Nephron (organoid): ENCODE data around the gene CHAC2.
"Not testable (repeated sequence)": the region's sequence is repeated elsewhere in the genome, so short reads cannot be mapped to it uniquely, and the experiment has no call there.

Experiments
- H3K27ac Mint-ChIP-seq, 3 experiments: 2 replicates each; pipeline ENCODE4 v1.8.0; 2020; ENCODE audit warnings: mixed read lengths in 3 of 3, mild to moderate bottlenecking in 2 of 3, moderate library complexity in 1 of 3
- H3K27me3 Mint-ChIP-seq: 2 replicates; pipeline ENCODE4 v1.8.0; 2021; ENCODE audit warnings: low read depth, mild to moderate bottlenecking, moderate library complexity, mixed read lengths
- H3K36me3 Mint-ChIP-seq: 2 replicates; pipeline ENCODE4 v1.8.0; 2020; ENCODE audit warnings: low read depth, mixed read lengths
- H3K4me1 Mint-ChIP-seq: 2 replicates; pipeline ENCODE4 v1.8.0; 2020; ENCODE audit warnings: mixed read lengths
- H3K4me3 Mint-ChIP-seq, 3 experiments: 2 replicates each; pipeline ENCODE4 v1.8.0; 2020; ENCODE audit warnings: mild to moderate bottlenecking in 3 of 3, mixed read lengths in 3 of 3, moderate library complexity in 2 of 3
- H3K9me3 Mint-ChIP-seq: 2 replicates; pipeline ENCODE4 v1.8.0; 2020; ENCODE audit warnings: mixed read lengths
- TF ChIP-seq, protein P1 (sequence below), 3 experiments: fragments of 200-600 bp; sonication (generic); IDR thresholded peaks; one replicate each; pipeline ENCODE4 v1.5.0; 2021; ENCODE audit warnings: antibody characterized with exemption in 3 of 3; ENCODE audit not compliant: unreplicated experiment in 3 of 3

CHAC2 gene

DNA sequence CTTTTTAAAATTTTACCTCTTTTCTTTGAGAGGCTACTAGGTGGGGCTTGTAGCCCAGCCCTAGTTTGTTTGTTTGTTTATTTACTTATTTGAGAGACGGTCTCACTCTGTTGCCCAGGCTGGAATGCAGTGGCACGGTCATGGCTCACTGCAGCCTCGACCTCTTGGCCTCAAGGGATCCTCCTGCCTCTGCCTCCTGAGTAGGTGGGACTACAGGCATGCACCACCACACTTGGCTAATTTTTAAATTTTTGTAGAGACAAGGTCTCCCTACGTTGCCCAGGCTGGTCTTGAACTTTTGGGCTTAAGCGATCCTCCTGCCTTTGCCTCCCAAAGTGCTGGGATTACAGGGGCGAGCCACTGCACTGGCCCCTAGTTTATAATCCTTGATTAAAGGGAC is 54.2 kb downstream of the CHAC2 start:
- Mint-ChIP-seq H3K9me3 (no peaks in the 10 kb centered on the region), H3K27me3 (no peaks in the 10 kb centered on the region), H3K27ac (no peak overlapping the region), H3K4me1 (peaks cover under 1% of the 10 kb centered on the region), H3K36me3 (peaks cover 19% of the 10 kb centered on the region), H3K4me3 (no peak overlapping the region)
- TF ChIP-seq, protein P1, sequence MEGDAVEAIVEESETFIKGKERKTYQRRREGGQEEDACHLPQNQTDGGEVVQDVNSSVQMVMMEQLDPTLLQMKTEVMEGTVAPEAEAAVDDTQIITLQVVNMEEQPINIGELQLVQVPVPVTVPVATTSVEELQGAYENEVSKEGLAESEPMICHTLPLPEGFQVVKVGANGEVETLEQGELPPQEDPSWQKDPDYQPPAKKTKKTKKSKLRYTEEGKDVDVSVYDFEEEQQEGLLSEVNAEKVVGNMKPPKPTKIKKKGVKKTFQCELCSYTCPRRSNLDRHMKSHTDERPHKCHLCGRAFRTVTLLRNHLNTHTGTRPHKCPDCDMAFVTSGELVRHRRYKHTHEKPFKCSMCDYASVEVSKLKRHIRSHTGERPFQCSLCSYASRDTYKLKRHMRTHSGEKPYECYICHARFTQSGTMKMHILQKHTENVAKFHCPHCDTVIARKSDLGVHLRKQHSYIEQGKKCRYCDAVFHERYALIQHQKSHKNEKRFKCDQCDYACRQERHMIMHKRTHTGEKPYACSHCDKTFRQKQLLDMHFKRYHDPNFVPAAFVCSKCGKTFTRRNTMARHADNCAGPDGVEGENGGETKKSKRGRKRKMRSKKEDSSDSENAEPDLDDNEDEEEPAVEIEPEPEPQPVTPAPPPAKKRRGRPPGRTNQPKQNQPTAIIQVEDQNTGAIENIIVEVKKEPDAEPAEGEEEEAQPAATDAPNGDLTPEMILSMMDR (IDR thresholded peaks at IDR 0.05; ENCODE audit: unreplicated experiment in 3 of 3): no peak

DNA sequence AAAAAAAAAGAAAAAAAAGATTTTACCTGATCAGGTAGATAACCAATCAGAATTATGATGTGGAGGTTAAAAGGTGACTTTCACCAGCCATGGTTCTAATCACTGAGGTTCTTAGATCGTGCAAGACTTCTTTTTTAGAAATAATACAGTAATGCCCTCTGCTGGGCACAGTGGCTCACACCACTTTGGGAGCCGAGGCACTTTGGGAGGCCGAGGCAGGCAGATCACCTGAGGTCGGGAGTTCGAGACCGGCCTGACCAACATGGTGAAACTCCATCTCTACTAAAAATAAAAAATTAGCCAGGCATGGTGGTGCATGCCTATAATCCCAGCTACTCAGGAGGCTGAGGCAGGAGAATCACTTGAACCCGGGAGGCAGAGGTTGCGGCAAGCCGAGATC is 56.0 kb downstream of the CHAC2 start:
- peaks cover 13% of the 10 kb centered on the region for H3K36me3 Mint-ChIP-seq
- H3K27ac Mint-ChIP-seq, H3K9me3 Mint-ChIP-seq, H3K4me1 Mint-ChIP-seq, H3K4me3 Mint-ChIP-seq, H3K27me3 Mint-ChIP-seq: not testable (repeated sequence)
